HG03280 (cell line): Measurements from ENCODE around the gene HDDC2.

ENCODE experiments used
- ATAC-seq: cut with Tn5 transposase; IDR thresholded peaks from one replicate; pipeline ENCODE4 v1.9.1; 2021; ENCODE audit warnings: mild to moderate bottlenecking, moderate library complexity; ENCODE audit not compliant: unreplicated experiment

HDDC2 gene

GRCh38 chr6:125271486-125272159 lies 30.1 kb downstream of the HDDC2 start:
- no peak for ATAC-seq

GRCh38 chr6:125270380-125270779 lies 31.4 kb downstream of the HDDC2 start:
- ATAC-seq, result no peak

- no peak for ATAC-seq
Measured at GRCh38 chr6:125269328-125269985, 32.3 kb downstream of the HDDC2 start.

GRCh38 chr6:125268765-125269164 lies 33.0 kb downstream of the HDDC2 start:
- no peak for ATAC-seq

- ATAC-seq, result no peak
Measured at GRCh38 chr6:125267806-125268523, 33.8 kb downstream of the HDDC2 start.

- ATAC-seq, result no peak
Measured at GRCh38 chr6:125264476-125264875, 37.3 kb downstream of the HDDC2 start.

- ATAC-seq, result no peak
Measured at GRCh38 chr6:125262016-125263013, 39.5 kb downstream of the HDDC2 start.

GRCh38 chr6:125259354-125259736 lies 42.4 kb downstream of the HDDC2 start:
- ATAC-seq, result no peak

GRCh38 chr6:125258651-125259353 lies 43.0 kb downstream of the HDDC2 start:
- no peak for ATAC-seq

- no peak for ATAC-seq
Measured at GRCh38 chr6:125257351-125257750, 44.4 kb downstream of the HDDC2 start.

GRCh38 chr6:125255201-125255600 lies 46.6 kb downstream of the HDDC2 start:
- no peak for ATAC-seq

GRCh38 chr6:125254321-125254720 lies 47.4 kb downstream of the HDDC2 start:
- no peak for ATAC-seq

GRCh38 chr6:125253881-125254280 lies 47.9 kb downstream of the HDDC2 start:
- no peak for ATAC-seq

- no peak for ATAC-seq
Measured at GRCh38 chr6:125252891-125253290, 48.9 kb downstream of the HDDC2 start.

GRCh38 chr6:125251516-125252220 lies 50.1 kb downstream of the HDDC2 start:
- ATAC-seq, result no peak

- no peak for ATAC-seq
Measured at GRCh38 chr6:125250511-125250910, 51.3 kb downstream of the HDDC2 start.

- no peak for ATAC-seq
Measured at GRCh38 chr6:125248136-125248535, 53.6 kb downstream of the HDDC2 start.

GRCh38 chr6:125246566-125246965 lies 55.2 kb downstream of the HDDC2 start:
- no peak for ATAC-seq

- no peak for ATAC-seq
Measured at GRCh38 chr6:125245523-125246264, 56.1 kb downstream of the HDDC2 start.
